ENCODE results near the gene CCDC68.

The CCDC68 gene

DNA sequence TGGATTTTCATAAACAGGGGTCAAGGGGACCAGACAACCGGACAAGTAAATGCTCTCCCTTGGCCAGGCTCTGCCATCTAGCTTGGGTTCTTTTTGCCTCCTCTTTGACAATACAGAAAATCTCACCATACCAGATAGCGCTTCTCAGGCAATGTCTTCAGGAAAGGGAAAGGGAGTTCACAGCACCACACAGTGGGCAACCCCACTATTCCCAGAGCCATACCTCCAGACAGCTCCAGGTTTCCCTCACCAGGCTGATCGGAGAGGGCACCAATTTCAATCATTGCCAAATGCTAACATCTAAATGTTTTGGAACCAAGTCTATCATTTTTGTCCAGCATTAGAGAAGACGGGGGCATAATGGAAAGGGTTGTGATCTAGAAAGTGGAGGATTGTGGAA, 28.1 kb downstream of the CCDC68 start:
- CTCF ChIA-PET: no interaction called here
- no peak for DNase-seq (ENCODE audit: extremely low spot score)

DNA sequence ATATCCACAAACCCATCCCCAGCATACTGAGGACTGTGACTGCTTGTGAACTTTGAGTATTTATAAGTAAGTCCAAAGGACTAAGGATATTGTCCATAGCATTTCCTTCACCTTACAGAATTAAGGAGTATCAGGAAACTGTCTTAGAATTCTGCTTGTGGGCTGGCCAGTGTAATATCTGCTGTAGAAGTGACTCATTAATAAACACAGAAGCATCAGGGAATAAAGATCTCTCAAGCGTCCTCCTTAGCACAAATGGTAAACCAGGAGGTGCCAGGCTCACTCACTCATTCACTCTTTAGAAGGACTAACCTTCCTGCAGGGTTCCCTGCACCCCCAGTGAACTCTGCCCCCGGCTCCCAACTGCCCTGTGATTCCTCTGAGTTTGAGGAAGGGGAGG, 31.0 kb downstream of the CCDC68 start:
- CTCF ChIA-PET: no interaction called here
- TF ChIP-seq, protein P1, sequence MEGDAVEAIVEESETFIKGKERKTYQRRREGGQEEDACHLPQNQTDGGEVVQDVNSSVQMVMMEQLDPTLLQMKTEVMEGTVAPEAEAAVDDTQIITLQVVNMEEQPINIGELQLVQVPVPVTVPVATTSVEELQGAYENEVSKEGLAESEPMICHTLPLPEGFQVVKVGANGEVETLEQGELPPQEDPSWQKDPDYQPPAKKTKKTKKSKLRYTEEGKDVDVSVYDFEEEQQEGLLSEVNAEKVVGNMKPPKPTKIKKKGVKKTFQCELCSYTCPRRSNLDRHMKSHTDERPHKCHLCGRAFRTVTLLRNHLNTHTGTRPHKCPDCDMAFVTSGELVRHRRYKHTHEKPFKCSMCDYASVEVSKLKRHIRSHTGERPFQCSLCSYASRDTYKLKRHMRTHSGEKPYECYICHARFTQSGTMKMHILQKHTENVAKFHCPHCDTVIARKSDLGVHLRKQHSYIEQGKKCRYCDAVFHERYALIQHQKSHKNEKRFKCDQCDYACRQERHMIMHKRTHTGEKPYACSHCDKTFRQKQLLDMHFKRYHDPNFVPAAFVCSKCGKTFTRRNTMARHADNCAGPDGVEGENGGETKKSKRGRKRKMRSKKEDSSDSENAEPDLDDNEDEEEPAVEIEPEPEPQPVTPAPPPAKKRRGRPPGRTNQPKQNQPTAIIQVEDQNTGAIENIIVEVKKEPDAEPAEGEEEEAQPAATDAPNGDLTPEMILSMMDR (IDR thresholded peaks at IDR 0.05; ENCODE audit: control extremely low read depth, extremely low read depth, low read depth, missing control alignments): no peak
- POLR2A ChIA-PET: no interaction called here
- no peak for DNase-seq (ENCODE audit: extremely low spot score)

More for the DNA sequence above, 28.1 kb downstream of the CCDC68 start:
- POLR2A ChIA-PET: no interaction called here
- TF ChIP-seq, protein P1 (IDR thresholded peaks at IDR 0.05; ENCODE audit: control extremely low read depth, extremely low read depth, low read depth, missing control alignments): no peak

DNA sequence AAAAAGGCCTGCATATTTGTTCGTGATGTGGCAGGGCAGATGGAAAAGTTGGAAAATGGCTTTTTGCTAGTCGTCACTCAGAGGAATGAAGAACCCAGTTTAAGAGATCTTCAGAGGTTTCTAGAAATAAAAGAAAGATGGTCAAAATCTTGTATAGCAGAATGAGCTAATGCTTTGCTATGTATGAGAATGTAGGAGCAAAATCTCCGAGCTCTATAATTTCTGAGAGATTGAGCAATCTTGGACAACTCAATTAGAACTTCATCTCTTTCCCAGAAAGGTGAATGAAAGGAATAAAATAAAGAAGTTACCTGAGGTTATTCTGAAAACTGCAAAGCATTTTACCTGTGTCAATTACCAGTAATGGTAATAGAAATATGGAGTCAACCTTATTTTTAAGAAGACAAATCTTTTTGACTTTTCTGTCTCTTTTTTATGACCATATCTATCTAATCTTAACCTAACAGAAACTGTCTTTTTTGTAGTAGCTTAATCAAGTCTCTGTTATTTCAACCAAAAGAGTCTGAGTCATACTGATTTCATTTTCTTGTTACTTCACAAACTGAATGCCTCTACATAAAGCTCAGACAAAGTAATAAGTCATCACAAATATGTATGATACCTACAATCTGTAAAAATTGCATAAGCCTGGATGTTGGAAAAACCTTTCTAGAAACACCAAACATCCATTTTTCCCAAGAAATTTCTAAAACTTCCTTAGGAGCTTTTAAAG, 32.5 kb downstream of the CCDC68 start:
- CTCF ChIA-PET: interaction anchor here (1.3 kb wide), 1 partner anchor 25 kb away, joined by 6 read pairs; no protein-coding TSS in a partner anchor

DNA sequence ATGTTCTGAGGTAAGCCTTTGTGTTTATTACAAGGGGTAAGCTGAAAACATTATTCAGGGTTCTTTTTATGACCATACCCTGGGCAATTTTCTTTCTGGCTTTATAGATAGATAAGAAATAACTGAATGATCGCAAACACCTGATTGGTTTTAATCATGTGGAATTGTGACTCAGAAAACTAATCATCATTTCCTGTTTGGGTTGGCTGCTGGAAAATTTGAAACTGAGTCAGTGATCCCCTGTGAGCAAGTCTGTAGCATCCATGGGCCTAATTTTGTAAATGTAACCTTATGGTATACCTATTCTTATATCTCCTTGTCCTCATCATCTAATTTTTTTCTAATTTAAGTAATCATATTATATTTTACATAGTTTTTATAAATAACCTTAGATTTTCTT, 34.3 kb downstream of the CCDC68 start:
- TF ChIP-seq, protein P1 (IDR thresholded peaks at IDR 0.05; ENCODE audit: control extremely low read depth, extremely low read depth, low read depth, missing control alignments): no peak
- DNase-seq (ENCODE audit: extremely low spot score): no peak
- CTCF ChIA-PET: no interaction called here
- POLR2A ChIA-PET: no interaction called here

More for the DNA sequence above, 32.5 kb downstream of the CCDC68 start:
- no peak for DNase-seq (ENCODE audit: extremely low spot score)
- TF ChIP-seq, protein P1 (IDR thresholded peaks at IDR 0.05; ENCODE audit: control extremely low read depth, extremely low read depth, low read depth, missing control alignments): no peak
- POLR2A ChIA-PET: no interaction called here

DNA sequence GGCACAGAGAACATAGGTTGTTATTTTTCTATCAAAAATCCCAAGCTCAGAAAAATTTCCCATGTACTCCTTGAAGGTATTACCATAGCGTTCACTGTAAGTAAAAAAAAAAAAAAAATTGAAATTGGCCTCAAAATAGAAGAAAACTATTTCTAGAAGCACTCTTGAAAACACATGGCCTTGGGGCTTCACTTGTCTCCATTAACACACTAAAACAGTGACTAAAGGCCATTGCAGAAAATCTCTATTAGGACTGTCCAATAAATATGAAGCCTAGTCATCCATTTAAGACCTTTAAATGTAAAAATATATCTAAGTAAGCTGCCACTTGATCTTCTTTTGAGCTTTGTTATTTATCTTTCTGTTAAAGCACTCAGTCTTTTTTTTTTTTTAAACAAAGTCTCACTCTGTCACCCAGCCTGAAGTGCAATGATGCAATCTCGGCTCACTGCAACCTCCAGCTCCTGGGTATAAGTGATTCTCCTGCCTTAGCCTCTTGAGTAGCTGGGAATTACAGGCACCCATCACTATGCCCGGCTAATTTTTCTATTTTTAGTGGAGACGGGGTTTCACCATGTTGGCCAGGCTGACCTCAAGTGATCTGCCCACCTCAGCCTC, 35.8 kb downstream of the CCDC68 start:
- POLR2A ChIA-PET: no interaction called here
- CTCF ChIA-PET: no interaction called here
- DNase-seq (ENCODE audit: extremely low spot score): no peak
- TF ChIP-seq, protein P1 (IDR thresholded peaks at IDR 0.05; ENCODE audit: control extremely low read depth, extremely low read depth, low read depth, missing control alignments): no peak

DNA sequence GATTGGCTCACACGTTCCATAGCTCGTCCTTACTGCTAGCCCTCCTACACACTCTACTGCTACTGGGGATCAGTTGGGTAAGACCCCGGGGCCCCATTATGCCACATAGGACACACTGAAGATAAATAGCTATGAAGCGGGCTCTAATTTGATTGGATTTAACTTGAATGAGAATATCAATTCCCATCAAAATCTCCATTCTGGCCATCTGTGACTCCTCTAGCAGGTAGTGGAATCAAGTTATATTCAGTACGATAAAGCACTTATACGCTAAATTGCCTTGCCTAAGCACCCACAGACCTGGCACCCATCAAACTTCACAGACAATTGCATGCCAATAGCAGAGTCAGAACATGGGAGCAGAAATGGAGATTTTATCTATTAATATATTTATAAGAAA, 39.8 kb downstream of the CCDC68 start:
- no peak for DNase-seq (ENCODE audit: extremely low spot score)
- CTCF ChIA-PET: interaction anchor here (1.2 kb wide), 1 partner anchor 9 kb away, joined by 3 read pairs; no protein-coding TSS in a partner anchor
- POLR2A ChIA-PET: no interaction called here
- TF ChIP-seq, protein P1 (IDR thresholded peaks at IDR 0.05; ENCODE audit: control extremely low read depth, extremely low read depth, low read depth, missing control alignments): no peak

Data from GM10248 (cell line).